ENCODE results near the gene SLCO2B1.

Gene SLCO2B1

DNA sequence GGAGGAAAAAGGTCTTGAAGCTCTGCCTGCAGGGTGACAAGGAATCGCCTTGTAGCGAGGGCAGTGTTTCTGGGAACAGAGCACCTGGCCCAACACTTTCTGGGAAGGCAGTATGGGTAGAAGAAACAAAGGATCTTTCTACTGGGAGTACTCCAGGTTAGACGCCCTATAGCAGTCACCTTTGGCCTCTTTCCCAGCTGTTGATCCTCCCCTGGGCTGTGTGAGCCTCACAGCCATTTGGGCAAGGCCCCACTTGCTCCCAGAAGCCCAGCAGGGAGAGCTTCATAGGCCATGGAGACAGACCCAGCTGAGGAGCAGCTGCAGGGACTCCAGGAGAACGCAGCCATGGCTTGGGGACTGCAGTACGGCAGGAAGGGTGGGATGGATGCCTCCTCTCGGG is 1.2 kb downstream of the SLCO2B1 start:
- no peaks in the 10 kb centered on the region for H3F3A ChIP-seq (ENCODE audit: control insufficient read depth, insufficient read depth)
- H3K36me3 ChIP-seq (ENCODE audit: control insufficient read depth, low read length): no peaks in the 10 kb centered on the region
- no peaks in the 10 kb centered on the region for H3K9me2 ChIP-seq (replicated peaks; ENCODE audit: control insufficient read depth, low read length)
- H3K4me3 ChIP-seq (ENCODE audit: low read length): no peak overlapping the region
- no peaks in the 10 kb centered on the region for H3K9me3 ChIP-seq (ENCODE audit: control insufficient read depth, insufficient read depth, low read length)
- TF ChIP-seq, protein P1, sequence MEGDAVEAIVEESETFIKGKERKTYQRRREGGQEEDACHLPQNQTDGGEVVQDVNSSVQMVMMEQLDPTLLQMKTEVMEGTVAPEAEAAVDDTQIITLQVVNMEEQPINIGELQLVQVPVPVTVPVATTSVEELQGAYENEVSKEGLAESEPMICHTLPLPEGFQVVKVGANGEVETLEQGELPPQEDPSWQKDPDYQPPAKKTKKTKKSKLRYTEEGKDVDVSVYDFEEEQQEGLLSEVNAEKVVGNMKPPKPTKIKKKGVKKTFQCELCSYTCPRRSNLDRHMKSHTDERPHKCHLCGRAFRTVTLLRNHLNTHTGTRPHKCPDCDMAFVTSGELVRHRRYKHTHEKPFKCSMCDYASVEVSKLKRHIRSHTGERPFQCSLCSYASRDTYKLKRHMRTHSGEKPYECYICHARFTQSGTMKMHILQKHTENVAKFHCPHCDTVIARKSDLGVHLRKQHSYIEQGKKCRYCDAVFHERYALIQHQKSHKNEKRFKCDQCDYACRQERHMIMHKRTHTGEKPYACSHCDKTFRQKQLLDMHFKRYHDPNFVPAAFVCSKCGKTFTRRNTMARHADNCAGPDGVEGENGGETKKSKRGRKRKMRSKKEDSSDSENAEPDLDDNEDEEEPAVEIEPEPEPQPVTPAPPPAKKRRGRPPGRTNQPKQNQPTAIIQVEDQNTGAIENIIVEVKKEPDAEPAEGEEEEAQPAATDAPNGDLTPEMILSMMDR (IDR thresholded peaks at IDR 0.05; ENCODE audit: low read depth, low read length, poor library complexity, severe bottlenecking): no peak
- no peak for TF ChIP-seq EZH2phosphoT487 (IDR thresholded peaks at IDR 0.05; ENCODE audit: borderline replicate concordance, low read length)
- H3K27ac ChIP-seq (ENCODE audit: low read depth, low read length): no peak overlapping the region
- H4K20me1 ChIP-seq (ENCODE audit: control insufficient read depth, insufficient read depth, low read depth, low read length): no peaks in the 10 kb centered on the region
- no peaks in the 10 kb centered on the region for H3K79me2 ChIP-seq (ENCODE audit: control insufficient read depth, low read length)
- H3K4me1 ChIP-seq (ENCODE audit: control insufficient read depth, low read length): no peaks in the 10 kb centered on the region
- peaks cover 25% of the 10 kb centered on the region for H3K27me3 ChIP-seq (ENCODE audit: control insufficient read depth, low read length)
- H3K4me2 ChIP-seq (ENCODE audit: low read length): no peak overlapping the region

DNA sequence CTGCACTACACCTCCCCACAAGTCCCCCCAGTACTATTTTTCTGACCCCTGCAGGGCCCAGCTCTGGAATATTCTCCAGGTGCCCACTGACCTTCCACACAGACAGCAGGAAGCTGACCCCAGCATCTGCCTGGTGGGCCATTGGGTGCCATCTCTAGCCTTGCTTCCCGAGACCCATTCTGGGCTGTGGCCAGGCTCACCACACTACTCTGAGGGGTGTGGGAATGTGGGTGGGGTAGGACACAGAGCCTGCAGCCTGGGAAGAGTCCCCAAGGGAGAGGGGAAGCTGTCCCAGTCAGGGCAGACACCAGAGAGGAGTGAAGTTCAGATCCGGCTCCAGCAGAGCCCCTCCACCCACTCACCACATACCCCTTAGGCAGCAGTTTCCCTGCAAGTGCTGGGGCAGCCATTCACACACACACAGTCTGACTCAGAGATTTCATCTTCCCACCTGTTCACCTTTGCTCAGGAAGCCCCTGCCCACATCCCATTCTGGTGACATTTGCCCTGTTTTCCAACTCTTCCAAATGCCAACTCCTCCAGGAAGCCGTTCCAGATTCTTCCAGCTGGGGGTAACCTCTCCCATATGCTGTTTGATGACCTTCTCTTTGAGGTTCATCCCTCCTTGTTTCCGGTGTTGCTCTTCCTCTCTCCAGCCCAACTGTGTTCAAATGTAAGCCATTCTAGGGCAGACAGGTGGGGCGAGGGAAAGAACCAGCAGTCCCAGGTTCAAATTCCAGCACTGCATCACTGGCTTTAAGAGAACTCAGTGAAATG is 1.9 kb downstream of the SLCO2B1 start:
- H3F3A ChIP-seq (ENCODE audit: control insufficient read depth, insufficient read depth): no peaks in the 10 kb centered on the region
- peaks cover 25% of the 10 kb centered on the region for H3K27me3 ChIP-seq (ENCODE audit: control insufficient read depth, low read length)
- no peak overlapping the region for H3K27ac ChIP-seq (ENCODE audit: low read depth, low read length)
- H3K36me3 ChIP-seq (ENCODE audit: control insufficient read depth, low read length): no peaks in the 10 kb centered on the region
- no peak overlapping the region for H3K4me2 ChIP-seq (ENCODE audit: low read length)
- no peak for TF ChIP-seq EZH2phosphoT487 (IDR thresholded peaks at IDR 0.05; ENCODE audit: borderline replicate concordance, low read length)
- TF ChIP-seq, protein P1 (IDR thresholded peaks at IDR 0.05; ENCODE audit: low read depth, low read length, poor library complexity, severe bottlenecking): no peak
- no peaks in the 10 kb centered on the region for H3K9me2 ChIP-seq (replicated peaks; ENCODE audit: control insufficient read depth, low read length)
- H3K79me2 ChIP-seq (ENCODE audit: control insufficient read depth, low read length): no peaks in the 10 kb centered on the region
- H3K4me1 ChIP-seq (ENCODE audit: control insufficient read depth, low read length): no peaks in the 10 kb centered on the region
- H3K9me3 ChIP-seq (ENCODE audit: control insufficient read depth, insufficient read depth, low read length): no peaks in the 10 kb centered on the region
- H4K20me1 ChIP-seq (ENCODE audit: control insufficient read depth, insufficient read depth, low read depth, low read length): no peaks in the 10 kb centered on the region
- no peak overlapping the region for H3K4me3 ChIP-seq (ENCODE audit: low read length)

DNA sequence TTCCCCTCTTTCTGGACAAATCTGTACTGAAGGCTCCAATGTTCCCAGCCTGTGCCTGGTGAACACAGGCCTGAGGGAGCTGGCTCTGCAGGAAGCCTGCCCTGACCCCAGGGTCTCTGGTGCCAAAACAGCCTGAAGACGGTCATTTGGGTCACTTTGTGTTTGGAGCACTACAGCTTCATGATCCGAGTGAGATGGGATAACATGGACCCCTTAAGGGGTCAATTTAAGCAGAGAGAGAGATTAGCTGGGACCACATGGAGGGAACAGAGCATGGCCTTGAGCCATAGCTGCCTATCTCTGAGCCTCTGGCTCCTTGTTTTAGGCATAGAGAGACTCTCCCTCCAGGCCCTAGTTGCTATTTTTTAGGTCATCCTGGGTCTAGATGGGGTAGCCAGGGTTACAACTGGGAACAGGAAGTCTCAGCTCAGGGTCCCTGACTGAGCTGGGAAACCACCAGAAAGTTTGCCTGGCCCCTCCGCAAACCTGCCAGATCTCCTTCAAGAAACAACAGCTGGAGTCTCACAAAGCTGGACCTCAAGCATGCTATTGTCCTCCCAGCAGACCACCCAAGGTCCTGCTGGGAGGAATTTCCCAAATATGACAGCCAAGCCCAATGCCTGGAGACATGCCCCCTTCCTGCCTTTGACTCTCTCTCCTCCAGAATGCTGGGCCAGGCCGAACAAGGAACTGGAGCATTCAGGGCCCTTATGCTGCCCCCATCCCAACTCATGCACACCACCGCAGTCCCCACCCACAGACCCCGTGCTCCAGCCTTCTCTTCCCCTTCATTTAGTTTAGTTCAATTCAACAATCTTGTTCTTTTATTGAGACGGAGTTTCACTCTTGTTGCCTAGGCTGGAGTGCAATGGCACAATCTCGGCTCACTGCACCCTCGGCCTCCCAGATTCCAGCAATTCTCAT is 4.0 kb downstream of the SLCO2B1 start:
- Histone ChIP-seq H4K20me1 (ENCODE audit: control insufficient read depth, insufficient read depth, low read depth, low read length) (no peaks in the 10 kb centered on the region), H3K9me2 (replicated peaks; ENCODE audit: control insufficient read depth, low read length) (no peaks in the 10 kb centered on the region), H3F3A (ENCODE audit: control insufficient read depth, insufficient read depth) (no peaks in the 10 kb centered on the region), H3K4me1 (ENCODE audit: control insufficient read depth, low read length) (no peaks in the 10 kb centered on the region), H3K27me3 (ENCODE audit: control insufficient read depth, low read length) (peaks cover 21% of the 10 kb centered on the region), H3K4me3 (ENCODE audit: low read length) (no peak overlapping the region), H3K4me2 (ENCODE audit: low read length) (no peak overlapping the region), H3K79me2 (ENCODE audit: control insufficient read depth, low read length) (no peaks in the 10 kb centered on the region), H3K27ac (ENCODE audit: low read depth, low read length) (no peak overlapping the region), H3K36me3 (ENCODE audit: control insufficient read depth, low read length) (no peaks in the 10 kb centered on the region), H3K9me3 (ENCODE audit: control insufficient read depth, insufficient read depth, low read length) (no peaks in the 10 kb centered on the region)
- TF ChIP-seq, protein P1 (IDR thresholded peaks at IDR 0.05; ENCODE audit: low read depth, low read length, poor library complexity, severe bottlenecking): no peak
- TF ChIP-seq EZH2phosphoT487 (IDR thresholded peaks at IDR 0.05; ENCODE audit: borderline replicate concordance, low read length): no peak

All from DOHH2 (cell line).